Dermis blood vessel endothelial cell (primary cell): ENCODE results near the gene KLHL25. TPM values are rescaled to one million over a fixed set of nuclear protein-coding genes. Genes with fewer than 3 reads are reported as not detected.

Experiments used
- DNase-seq: peaks from one replicate; pipeline ENCODE4 v3.0.0; 2010
- total RNA-seq: library from RNA; depleted of rRNA; stranded (reverse); fragments of >200 nt; gene quantifications from 2 replicates; pipeline ENCODE4 v1.2.3, GENCODE V29; 2014

The KLHL25 gene
- total RNA-seq, 1 donor from 2014 or later: 5.4 TPM

DNA sequence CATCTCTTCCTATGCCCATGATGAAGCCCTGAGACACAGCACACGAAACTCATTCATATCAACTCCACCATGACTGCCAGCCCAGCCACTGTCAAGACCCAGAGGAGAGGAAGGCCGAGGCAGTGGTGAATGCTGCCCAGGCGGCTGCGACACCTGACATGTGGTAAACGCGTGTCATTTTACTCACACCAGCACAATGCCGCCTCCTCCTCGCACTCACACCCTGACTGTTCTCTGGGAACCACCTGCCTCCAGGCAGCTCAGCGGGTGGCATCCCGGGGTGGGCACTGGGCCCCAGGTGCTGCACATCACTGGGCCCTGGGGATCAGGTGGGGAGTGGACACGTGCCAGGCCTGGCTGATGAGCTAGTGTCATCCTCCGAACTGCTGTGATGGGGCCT lies 21.5 kb downstream of the KLHL25 start:
- DNase-seq: no peak

DNA sequence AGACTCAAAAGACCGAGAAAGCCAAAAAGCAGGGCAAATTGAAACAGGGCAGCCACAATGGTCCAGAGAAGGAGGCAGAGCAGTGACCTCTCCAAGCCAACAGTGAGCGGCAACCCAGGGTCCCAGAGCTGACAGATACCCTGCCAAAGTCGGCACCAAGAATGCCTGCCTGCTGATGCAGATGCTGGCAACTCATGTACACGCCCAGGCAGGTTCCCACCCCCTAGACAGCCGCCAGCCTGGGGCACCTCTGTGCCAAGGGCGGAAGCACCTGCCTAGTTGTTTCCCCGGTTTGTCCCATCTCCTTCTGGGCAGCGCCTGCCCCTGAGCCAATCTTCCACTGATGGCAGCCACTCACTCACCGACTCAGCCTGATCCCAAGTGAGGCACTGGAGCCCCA lies 22.1 kb downstream of the KLHL25 start:
- DNase-seq: no peak

DNA sequence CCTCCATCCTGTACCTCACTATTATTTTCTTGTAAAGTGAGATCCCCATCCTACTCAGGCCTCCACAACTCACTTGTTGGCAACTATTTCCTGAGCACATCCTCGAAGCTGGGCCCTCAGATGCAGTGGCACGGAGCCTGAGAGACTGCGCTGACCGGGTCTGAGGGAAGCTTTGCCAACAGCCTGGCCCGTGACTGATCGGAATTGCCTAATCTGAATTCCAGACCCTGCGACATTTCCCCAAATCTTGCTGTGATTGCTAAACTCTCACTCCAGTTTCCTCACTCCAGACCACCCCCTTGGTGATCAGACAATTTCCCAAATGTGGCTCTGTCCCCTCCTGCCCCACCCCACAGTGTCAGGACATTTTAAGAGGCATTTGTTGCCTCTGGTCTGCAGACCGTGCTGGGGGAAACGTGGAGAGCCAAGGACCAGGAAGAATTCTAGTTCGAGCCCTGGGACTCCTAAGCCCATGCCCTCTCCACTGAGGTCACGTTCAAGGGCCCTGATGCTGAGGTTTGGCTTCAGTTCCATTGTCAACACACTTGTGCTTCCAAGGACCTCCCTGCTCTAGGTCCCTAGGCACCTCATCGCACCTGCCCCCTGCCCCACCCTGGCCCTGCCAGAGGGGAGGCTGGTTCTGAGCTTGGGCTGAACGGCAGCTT lies 22.8 kb downstream of the KLHL25 start:
- DNase-seq: peak; percentile 50

DNA sequence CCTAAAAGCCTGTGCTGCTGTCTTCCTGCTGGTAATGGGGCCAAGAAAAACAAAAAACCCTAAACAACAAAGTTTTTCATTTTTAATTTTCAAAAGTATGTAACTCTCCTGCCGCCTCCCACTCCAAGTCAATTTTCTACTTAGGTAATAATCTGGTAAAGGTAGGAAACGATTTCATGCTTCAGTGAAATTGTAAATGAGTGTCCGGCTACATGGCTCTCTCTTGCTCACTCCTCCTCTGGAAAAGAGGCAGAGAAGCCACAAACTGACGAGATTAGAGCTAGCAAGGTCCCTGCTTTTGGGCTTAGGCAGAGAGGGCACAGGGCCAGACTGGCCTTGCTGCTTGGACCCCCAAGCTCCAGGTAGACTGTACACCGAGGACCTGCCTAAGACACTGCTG lies 23.5 kb downstream of the KLHL25 start:
- no peak for DNase-seq

DNA sequence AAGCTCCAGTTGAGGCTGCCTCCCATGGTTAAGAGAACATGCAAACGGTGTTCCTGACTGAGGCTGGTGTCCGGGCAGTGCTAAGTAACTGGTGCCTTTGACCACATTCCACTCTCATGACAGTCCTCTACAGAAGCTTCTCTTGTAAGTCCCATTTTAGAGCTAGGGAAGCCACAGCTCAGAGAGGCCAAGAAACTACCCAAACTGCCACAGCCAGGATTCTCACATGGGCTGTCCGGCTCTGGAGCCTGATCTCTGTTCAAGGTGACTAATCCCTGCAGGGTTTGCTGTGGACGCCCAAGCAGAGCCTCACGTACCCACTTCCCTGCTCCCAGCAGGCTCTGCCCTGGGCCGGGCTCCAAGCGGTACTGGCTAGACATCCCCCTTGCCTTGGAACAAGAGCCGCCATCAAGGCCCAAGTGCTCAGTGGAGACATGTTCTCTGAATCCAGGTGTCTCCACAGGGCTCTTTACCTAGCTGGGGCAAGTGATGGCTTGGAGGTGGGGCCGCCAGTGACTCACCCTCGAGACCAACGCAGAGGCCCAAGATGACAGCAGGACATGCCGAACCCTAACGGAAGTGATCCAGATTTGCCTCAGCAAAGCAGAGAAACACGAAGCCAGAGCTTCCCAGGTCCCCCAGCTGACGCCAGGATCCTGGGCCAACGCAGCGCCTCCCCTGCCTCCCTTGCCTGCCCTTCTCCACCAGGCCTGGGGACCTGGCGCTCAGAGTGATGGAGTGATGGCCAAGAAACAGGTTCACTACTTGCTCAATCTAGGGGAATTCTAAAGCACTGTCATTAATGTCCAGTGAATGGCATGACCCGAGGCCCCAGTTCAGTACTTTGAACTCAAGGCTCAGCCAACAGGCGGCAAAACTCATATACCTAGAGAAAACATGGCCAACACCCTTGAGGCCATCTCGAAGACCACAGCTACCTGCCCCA lies 24.4 kb downstream of the KLHL25 start:
- DNase-seq: no peak

DNA sequence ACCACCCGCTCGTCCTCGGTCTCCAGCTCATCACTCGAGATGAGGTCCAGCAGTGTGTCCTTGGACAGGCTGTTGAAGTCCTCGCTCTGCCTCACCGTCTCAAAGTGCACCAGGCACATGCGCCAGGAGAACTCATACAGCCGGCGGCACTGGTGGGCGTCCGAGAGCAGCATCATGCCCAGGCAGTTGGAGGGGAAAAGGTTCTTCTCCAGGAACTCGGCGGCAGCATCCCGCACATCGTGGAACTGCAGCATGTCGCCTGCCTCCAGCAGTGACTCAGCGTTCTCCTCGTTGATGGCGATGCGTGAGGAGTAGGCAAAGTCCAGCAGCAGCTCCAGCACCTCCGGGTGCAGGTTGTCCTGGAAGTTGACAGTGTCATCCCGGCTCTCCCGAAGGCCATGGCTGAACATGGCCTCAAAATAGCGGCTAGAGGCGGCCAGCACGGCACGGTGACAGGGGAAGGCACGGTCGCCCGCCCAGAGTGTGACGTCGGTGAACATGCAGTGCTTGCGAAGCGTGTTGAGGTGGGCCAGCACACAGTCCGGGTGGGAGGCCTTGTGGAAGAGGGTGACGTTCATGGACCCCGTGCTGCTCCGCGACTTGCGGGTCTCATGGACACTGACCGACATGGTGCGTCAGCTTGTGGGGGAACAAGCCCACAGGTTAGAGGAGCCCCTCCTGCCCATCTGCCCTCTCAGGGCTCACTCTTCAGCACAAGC lies 25.4 kb downstream of the KLHL25 start:
- no peak for DNase-seq

DNA sequence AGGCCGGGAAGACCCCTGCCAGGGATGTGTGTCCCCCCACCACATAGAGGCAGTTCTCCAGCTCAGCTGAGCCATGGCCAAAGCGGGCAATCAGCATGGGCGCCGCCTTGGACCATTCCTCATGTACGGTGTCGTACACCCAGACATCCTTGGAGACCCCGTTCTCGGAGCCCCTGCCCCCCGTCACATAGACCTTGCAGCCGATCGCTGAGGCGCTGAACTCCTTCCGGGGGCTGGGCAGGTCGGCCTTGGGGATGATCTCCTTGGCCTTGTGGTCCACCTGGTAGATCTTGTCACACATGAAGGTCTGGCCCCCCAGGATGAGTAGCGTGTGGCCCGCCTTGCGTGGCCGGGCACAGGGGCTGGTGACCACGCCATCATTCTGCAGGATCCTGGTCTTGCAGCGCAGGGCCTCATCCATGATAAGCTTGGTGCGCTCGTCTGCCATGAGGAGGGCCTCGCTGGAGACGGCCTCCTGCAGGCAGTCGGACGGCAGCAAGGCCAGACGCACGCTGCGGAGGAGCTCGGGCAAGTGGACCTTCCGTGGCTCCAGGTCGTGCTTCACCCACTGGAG lies 26.0 kb downstream of the KLHL25 start:
- DNase-seq: no peak

DNA sequence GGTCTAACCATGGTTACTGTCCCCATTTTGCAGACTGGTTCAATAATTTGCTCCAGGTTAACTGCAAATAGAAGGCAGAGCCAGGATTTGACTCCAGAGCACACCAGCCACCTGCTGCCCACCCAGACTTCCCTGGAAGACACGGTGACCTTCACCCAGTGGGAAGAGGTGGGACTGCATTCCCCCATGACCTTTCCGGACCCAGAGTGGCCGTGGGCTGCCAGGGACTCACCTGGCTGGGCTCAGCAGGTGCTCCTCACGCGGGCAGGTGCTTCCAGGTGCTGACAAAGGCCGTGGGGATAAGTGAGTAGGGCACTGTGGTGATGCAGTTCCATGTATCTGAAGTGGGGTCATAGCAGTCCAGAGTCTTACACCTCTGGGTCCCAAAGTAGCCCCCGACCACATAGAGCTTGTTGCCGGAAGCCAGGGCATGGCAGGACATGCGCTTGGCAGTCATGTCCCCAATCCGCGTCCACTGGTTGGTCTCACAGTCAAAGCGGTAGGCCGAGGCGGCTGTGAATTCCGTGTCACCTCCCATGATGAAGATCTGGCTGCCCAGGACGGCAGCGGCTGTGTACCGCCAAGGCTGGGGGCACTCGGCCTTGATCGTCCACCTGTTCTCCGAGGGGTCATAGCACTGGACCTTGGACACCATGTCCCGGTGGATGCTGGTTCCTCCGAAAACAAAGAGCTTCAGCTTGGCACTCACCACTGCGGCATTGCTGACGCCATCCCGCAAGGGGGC lies 26.8 kb downstream of the KLHL25 start:
- no peak for DNase-seq

DNA sequence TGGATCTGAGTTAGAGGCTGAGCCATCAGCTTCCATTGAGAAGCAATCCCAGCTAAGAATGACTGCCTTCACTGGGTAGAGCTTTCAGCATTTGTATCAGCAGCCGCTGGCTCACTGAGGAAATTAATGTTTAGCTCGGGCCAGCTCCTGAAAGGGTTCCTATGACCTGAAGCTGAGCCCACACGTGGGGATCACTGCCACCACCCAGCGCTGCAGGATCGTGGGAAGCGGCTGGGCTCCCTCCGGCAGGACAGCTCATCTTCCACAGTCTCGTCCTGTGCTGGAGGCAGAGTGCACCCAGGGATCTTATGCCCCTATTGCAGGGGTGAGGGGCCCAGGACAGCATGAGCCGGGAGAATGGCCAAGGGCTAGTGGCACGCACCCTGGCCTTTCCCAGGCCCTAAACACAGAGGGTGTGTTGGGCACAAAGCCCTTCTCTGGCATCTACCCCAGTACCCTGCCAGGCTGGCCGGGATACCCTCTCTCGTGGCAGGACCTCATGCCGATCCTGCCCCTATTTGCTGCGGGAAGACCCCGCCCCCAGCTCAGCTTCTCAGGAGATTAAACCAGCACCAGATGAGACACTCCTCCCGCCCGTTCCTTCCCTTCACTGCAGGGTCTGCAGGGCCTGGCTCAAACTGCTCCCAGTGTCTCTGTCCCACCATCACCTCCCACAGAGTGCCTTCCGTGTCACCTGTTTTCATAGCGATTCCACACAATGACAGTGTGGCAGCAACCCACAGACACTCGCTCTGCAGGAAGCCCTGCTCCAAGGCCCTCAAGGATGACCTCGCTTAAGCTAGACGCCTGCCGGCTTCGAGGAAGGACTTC lies 28.5 kb downstream of the KLHL25 start:
- DNase-seq: no peak

DNA sequence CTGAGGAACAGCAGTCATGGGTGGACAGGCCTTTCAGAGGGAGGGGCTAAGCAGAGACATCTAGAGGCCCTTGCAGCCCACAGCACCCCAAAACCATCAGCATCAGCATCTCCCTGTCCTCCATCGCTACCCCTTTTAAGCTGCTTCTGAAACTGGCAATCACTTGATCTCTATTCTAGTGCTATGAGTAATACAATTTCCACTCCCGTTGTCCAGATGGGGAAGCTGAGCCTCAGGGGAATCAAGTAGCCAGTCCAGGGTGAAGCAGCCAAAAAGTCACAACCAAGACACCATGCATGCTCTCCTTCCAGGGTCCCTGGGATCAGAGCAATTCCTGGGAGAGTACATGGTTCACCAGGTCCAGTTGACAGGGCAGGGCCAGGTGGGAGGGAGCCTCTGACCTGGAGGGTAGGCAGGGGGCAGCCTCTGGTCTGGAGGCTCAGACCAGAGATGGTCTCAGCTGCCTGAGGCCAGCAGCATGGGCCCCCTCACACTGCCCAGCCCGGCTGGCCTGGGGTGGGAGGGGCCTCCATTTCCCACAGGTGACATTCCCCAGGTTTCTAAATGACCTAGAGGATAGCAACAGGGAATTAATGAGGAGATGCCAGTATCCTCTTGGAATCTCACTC lies 30.0 kb downstream of the KLHL25 start:
- peak; percentile 51 for DNase-seq

DNA sequence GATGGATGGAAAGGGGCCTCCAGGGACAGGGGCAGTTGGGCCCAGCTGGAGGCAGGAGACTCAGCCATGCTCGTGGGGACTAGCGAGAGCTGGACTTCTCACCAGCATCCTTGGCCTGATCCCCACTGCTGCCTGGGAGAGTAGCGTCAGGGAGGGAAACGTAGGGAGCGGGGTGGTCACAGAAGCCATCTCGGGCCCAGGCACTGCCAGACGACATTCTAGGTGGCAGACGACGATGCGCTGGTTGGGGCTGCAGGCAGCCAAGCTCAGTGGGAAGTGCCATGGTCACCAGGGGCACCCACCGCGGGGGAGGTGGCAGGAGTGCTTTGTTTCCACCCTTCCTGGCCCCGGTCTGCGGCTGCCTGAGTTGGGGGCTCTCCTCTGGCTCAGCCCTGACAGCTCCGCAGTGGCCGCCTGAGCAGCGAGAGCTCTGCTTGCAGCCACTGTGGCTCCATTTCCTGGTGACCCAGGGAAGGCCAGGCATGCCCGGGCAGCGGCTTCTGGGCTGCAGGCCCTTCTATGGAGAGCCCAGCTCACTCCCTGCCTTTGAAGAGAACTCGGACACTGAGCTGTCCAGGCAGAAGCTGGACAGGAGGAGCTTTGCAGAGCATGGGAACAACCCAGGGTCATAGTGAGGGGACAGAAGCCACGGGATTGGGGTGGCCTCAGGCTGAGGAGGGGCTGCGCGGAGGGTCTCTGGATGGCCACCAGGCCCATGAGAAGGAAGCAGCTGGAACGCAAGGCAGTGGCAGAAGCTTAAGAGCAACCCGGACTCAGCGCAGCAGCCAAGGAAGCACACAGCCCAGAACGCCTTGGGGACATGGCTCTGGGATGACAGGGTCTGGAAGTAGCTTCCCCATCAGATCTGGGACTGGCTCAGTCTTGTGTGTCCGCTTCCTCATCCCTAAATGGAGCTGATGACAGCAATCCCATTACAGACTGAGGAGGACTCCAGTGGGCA lies 30.8 kb downstream of the KLHL25 start:
- DNase-seq: peak; percentile 19

DNA sequence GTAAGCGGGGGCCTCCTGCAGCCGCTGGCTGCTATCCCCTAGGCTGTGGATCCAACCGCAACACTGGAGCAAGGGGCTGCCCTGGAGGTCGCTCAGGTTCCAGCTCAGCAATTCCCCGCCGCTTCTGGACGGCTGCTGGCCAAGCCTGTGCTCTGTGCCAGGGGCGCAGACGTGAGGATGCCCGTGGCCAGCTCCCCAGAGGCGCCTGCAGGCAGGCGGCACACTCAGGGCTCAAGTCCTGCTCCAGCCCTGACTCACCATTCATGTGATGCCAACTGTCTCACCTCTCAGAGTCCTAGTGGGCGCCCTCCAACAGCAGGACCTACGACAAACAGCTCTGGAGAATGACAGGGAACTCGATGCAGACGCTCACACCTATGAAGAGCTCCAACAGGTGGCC lies 31.6 kb downstream of the KLHL25 start:
- DNase-seq: no peak

DNA sequence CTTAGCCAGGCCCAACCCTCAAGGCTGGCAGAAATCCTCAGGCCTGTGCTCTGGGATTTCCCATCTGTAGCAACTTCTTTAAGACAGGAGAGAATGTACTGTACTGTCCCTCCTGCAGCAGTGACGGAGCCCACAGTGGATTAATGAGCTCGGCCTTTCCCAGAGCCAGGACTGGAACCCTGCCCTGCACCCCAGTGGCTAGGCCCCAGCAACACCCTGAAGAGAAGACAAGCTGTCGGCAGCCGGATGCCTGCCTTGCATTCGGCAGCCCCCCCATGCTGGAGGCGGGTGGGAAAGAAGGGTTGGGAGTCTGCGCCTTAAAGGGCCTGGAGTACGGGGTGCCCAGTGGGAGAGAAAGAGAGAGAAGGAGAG lies 32.0 kb downstream of the KLHL25 start:
- no peak for DNase-seq

DNA sequence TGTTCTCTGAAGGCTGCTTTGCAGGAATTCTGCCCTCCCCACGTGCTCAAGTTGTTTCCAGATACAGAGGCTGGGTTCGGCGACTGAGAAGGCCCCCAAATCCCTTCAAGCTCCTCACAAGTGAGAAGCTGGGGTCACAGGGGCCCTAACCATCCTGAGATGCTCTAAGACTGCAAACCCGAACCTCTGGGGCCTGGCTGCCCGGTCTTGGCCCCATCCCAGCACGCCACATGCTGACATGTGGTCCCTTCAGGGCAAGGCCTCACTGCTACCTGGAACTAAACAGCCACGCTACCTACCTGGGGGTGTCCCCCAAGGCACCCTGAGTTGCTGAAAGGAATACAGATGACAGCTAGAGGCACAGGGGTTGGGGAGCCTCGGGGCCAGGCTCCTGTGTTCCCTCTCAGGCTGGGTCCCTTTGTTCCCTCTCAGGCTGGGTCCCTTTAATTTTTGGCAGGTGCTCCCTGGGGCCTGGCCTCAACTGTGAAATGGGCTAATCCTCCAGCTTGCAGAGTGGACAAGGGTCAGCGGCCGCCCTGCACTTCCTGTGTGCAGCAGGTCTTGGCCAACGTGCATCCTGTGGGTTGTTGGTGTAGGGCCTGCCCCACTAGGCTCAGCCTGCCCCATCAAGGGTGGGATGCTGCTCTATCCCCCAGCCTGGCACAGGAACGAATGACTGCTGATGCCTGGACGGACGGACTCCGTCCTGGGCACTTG lies 32.5 kb downstream of the KLHL25 start:
- no peak for DNase-seq

DNA sequence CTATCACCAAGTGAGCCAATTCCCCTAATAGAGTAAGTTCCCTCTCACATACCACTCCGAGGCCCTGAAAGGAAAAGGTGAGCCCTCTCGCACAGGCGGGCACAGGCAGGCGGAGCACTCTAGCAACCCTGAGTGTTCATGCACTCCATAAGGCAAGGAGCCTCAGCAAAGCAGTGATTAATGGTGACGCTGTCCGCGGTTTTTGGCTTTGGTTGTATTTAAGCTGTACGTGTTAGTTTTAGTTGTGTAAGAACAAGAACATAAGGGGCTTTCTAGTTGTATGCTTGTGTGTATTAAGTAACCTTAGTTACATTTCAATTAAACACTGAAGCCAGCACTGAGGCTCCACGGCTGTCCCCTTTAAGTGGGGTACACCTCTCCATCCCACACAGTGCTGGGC lies 33.1 kb downstream of the KLHL25 start:
- DNase-seq: no peak

DNA sequence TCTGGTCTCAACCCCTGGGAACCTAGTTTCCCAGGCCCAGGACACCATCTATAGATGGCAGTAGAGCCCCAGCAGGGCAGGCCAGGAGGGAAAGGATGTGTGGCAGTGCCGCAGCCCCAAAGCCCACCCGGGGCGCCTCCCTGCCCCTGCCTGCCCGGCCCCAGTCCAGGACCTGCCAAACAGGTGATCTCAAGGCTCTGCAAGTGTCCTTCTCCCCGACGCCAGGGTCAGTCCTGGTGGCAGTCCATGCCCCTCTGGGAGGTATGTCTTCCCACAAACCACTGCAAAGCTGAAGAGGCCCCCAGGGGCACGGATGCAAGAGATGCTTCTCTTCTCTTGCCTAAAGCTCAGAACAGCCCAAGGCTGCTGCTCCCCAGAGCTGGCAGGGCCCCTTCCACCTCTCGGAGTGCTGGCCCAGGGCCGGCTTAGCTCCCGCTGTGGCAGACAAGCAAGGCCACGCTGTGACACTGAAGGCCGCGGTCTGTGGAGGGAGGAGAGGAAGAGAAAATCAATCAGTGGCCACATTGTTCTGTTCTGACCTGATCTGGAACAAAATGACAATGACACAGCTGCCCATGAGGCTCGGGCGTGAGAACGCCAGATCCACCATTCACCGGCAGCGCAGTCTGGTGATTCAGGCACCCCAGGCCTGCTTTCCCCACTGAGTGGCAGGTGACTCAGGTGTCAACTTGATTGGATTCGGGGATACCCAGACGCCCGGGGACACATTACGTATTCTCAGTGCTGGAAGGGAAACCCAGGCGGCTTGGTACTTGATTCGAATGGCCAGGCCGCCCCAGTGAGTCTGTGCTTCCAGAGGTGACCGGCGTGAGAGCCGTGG lies 34.0 kb downstream of the KLHL25 start:
- no peak for DNase-seq

DNA sequence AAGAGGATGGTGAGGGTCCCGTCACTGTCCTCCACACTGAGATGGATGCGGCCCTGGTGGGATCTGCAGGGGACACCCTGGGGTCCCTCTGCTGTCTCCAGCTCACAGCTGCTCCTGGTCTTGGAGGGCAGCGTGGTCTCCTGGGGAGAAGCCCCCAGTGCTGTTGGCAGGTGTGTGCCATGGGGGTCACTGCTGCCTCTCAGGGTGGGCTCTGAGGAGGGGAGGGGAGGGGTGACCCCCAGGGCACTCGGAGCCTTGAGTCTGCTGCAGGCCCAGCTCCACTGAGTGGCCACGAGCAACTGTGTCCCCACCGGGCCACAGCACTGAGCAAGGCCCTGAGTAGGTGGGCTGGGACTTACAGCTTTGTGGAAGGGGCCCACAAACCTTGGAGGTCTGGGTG lies 34.7 kb downstream of the KLHL25 start:
- DNase-seq: no peak

DNA sequence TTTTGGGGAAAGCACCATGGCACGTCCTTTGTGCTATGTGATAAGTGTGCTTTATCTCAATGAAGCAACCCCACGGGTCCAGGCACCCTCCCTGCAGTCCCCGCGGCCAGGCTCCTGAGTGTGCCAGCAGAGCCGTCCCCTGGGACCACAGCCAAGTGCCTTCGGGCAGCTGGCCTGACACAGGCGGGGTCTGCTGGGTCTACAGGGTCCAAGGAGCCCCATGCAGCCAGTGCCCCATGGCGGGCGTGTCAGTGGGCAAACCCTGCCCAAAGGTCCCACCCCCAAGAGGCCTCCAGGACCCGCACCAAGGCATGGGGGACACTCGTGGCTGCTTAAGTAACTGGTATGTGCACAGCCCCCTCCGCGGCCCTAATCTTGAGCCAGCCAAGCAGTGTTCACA lies 35.3 kb downstream of the KLHL25 start:
- no peak for DNase-seq
